Hematopoietic multipotent progenitor cell treated with erythropoietin and hydrocortisone succinate and interleukin-3 and kit ligand, for 4 days (in vitro differentiated cells): ENCODE measurements around the gene PHKG2.

Source experiments
- DNase-seq: peaks from one replicate; pipeline ENCODE4 v3.0.0-alpha.2; 2015

The PHKG2 gene

GRCh38 chr16:30775392-30776188, 27.4 kb downstream of the PHKG2 start:
- DNase-seq, result peak; percentile 94

- DNase-seq, result no peak
These were observed 29.5 kb downstream of the PHKG2 start for GRCh38 chr16:30777591-30778297.

- DNase-seq, result peak; percentile 38
These were observed 30.5 kb downstream of the PHKG2 start for GRCh38 chr16:30778549-30779244.

- DNase-seq, result no peak
These were observed 31.4 kb downstream of the PHKG2 start for GRCh38 chr16:30779596-30779995.

- DNase-seq, result no peak
These were observed 31.8 kb downstream of the PHKG2 start for GRCh38 chr16:30780021-30780420.

GRCh38 chr16:30780549-30780948, 32.3 kb downstream of the PHKG2 start:
- DNase-seq, result peak; percentile 35

- no peak for DNase-seq
These were observed 34.5 kb downstream of the PHKG2 start for GRCh38 chr16:30782486-30783279.

GRCh38 chr16:30783280-30784109, 35.3 kb downstream of the PHKG2 start:
- no peak for DNase-seq

GRCh38 chr16:30784215-30784614, 36.0 kb downstream of the PHKG2 start:
- DNase-seq, result no peak

- DNase-seq, result no peak
These were observed 37.2 kb downstream of the PHKG2 start for GRCh38 chr16:30785126-30786106.

GRCh38 chr16:30786115-30786935, 38.1 kb downstream of the PHKG2 start:
- peak; percentile 58 for DNase-seq

- peak; percentile 80 for DNase-seq
These were observed 38.8 kb downstream of the PHKG2 start, which contains the start of gene ZNF629 for GRCh38 chr16:30786936-30787612. ZNF629 (minus strand) TSS chr16:30787205; CDS start chr16:30784482, 2,723 bp downstream.

- DNase-seq, result no peak
These were observed 39.6 kb downstream of the PHKG2 start for GRCh38 chr16:30787613-30788378.

GRCh38 chr16:30793508-30794069, 45.4 kb downstream of the PHKG2 start:
- no peak for DNase-seq

- DNase-seq, result no peak
These were observed 46.4 kb downstream of the PHKG2 start for GRCh38 chr16:30794634-30795033.

GRCh38 chr16:30797670-30798309, 49.6 kb downstream of the PHKG2 start:
- peak; percentile 53 for DNase-seq
